Measurements from ENCODE around the gene CEP128.

DNA sequence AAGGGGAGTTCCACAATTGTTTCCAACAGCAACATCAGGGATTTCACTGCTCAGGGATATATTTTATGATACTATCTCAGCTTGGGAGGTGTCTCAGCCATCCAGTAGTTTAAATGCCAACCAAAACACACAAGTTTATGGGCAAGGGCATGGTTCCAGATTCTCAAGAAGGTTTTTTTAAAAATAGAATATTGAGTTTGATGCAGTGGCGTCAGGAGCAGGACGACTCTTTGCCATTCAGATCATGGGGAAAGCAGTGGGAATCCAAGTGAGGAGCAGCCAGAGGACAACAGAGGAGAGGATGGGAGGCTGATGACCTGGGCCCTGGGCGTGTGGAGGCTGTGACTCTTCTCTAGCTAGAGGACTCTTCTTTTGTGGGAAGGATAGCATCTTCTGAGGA lies 39.6 kb upstream of the CEP128 start:
- TF ChIP-seq, protein P1, sequence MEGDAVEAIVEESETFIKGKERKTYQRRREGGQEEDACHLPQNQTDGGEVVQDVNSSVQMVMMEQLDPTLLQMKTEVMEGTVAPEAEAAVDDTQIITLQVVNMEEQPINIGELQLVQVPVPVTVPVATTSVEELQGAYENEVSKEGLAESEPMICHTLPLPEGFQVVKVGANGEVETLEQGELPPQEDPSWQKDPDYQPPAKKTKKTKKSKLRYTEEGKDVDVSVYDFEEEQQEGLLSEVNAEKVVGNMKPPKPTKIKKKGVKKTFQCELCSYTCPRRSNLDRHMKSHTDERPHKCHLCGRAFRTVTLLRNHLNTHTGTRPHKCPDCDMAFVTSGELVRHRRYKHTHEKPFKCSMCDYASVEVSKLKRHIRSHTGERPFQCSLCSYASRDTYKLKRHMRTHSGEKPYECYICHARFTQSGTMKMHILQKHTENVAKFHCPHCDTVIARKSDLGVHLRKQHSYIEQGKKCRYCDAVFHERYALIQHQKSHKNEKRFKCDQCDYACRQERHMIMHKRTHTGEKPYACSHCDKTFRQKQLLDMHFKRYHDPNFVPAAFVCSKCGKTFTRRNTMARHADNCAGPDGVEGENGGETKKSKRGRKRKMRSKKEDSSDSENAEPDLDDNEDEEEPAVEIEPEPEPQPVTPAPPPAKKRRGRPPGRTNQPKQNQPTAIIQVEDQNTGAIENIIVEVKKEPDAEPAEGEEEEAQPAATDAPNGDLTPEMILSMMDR (conservative IDR thresholded peaks at IDR 0.05), result no peak
- TF ChIP-seq EZH2 (IDR thresholded peaks at IDR 0.05; ENCODE audit: low read depth), result no peak

Data from PC-9 (cell line).